Suprapubic skin (tissue), 4 donors: ENCODE data around the gene SLC45A3.

Experiments used
- EP300 ChIP-seq: sonication (generic); formaldehyde crosslinking; IDR thresholded peaks from one replicate; pipeline ENCODE4 v1.6.1; 2017; ENCODE audit warnings: antibody characterized with exemption
- POLR2A ChIP-seq, 2 donors: fragments of 450-650 bp; IDR thresholded peaks; one replicate each; pipeline ENCODE4 v1.6.1; 2017; ENCODE audit warnings: antibody characterized with exemption in 2 of 2, mild to moderate bottlenecking in 2 of 2, moderate library complexity in 2 of 2
- POLR2AphosphoS5 ChIP-seq, 3 donors: sonication (generic); formaldehyde crosslinking; IDR thresholded peaks; one replicate each; pipeline ENCODE4 v1.6.1; 2017; ENCODE audit warnings: antibody characterized with exemption in 3 of 3
- TF ChIP-seq, protein P1 (sequence below), 2 donors: fragments of 200-600 bp in 1 of 2; fragments of 450-650 bp in 1 of 2; sonication (generic) in 1 of 2; IDR thresholded peaks; one replicate each; pipeline ENCODE4 v1.5.1; 2016 to 2019; ENCODE audit warnings: antibody characterized with exemption in 2 of 2, mild to moderate bottlenecking in 1 of 2, moderate library complexity in 1 of 2

DNA sequence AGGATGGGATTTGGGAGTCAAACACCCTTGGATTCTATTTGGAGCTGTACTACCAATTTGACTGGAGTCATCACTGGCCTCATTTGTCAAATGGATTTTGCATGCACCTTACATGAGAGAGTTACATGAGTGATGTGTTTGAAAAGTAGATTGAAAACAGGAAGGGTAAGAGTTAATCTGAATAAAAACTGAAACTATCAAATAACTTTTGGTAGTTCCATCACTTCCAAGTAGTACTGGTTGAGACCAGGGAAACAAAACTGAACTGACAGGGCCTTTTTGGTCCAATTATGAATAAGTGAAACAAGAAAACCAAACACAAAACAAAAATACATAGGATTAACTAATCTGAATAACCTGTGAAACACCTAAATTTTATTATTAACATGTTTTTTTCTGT is 39.5 kb upstream of the SLC45A3 start:
- TF ChIP-seq, protein P1, sequence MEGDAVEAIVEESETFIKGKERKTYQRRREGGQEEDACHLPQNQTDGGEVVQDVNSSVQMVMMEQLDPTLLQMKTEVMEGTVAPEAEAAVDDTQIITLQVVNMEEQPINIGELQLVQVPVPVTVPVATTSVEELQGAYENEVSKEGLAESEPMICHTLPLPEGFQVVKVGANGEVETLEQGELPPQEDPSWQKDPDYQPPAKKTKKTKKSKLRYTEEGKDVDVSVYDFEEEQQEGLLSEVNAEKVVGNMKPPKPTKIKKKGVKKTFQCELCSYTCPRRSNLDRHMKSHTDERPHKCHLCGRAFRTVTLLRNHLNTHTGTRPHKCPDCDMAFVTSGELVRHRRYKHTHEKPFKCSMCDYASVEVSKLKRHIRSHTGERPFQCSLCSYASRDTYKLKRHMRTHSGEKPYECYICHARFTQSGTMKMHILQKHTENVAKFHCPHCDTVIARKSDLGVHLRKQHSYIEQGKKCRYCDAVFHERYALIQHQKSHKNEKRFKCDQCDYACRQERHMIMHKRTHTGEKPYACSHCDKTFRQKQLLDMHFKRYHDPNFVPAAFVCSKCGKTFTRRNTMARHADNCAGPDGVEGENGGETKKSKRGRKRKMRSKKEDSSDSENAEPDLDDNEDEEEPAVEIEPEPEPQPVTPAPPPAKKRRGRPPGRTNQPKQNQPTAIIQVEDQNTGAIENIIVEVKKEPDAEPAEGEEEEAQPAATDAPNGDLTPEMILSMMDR (IDR thresholded peaks at IDR 0.05) = no peak
- TF ChIP-seq POLR2AphosphoS5 (IDR thresholded peaks at IDR 0.05) (no peak), POLR2A (IDR thresholded peaks at IDR 0.05) (no peak), EP300 (no peak)
